ENCODE measurements around the gene ZNF57. TPM values are rescaled to one million over a fixed set of nuclear protein-coding genes. Genes with fewer than 3 reads are reported as not detected.

ZNF57 gene
- total and polyA plus RNA-seq, 9 of the 15 experiments (the other 6 are each of a cell fraction or from before 2014, with no cell fraction given): 3.9 to 13.5 (median 7.8) TPM

DNA sequence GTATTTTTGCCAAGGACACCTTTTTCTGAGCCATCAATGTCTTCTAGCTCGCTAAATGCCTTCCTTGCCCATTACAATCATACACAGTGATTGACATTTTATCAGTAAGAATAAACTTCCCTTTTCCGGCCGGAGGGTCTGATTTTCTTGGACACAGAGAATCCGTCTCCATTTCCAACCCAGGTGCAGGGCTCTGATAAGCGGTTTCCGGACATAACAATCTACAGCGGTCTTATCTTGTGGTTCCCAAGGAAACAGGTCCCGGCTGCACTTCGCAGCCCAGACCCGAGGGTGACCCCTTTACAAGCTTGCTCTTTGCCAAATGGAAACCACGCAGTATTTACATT, 49.2 kb downstream of the ZNF57 start (continued):
- TF ChIP-seq KAT7 (CRISPR knock-in tag; IDR thresholded peaks at IDR 0.05; ENCODE audit: borderline replicate concordance) (no peak), SMAD3 (CRISPR knock-in tag; conservative IDR thresholded peaks at IDR 0.05) (peak; percentile 80; the same call in 1 of the 2 replicates), MYNN (IDR thresholded peaks at IDR 0.05) (peak; percentile 75), MYNN (CRISPR knock-in tag; IDR thresholded peaks at IDR 0.05) (no peak), FOXK2 (conservative IDR thresholded peaks at IDR 0.05 in 1 of 2, IDR thresholded peaks at IDR 0.05 in 1 of 2; ENCODE audit: low read depth in 2 of 2) (peak in 1 of 2 experiments; percentile 90; a peak in 1 of 4 replicates), PTRF (tag; IDR thresholded peaks at IDR 0.05) (no peak), SMARCA4 (IDR thresholded peaks at IDR 0.05) (peak; percentile 99), RCOR1 (IDR thresholded peaks at IDR 0.05; ENCODE audit: borderline replicate concordance in 1 of 2, low read depth in 2 of 2, low read length in 2 of 2) (peak; percentile 100), STAG1 (CRISPR knock-in tag; IDR thresholded peaks at IDR 0.05; ENCODE audit: borderline replicate concordance) (no peak), SRF (CRISPR knock-in tag; IDR thresholded peaks at IDR 0.05) (no peak), RAD51 (IDR thresholded peaks at IDR 0.05; ENCODE audit: borderline replicate concordance, low read depth) (peak; percentile 41; the same call in 1 of the 2 replicates), TAF15 (IDR thresholded peaks at IDR 0.05; ENCODE audit: low read depth, low read length) (no peak), ZNF282 (CRISPR knock-in tag; IDR thresholded peaks at IDR 0.05) (no peak), POLR2G (IDR thresholded peaks at IDR 0.05; ENCODE audit: low read depth, low read length) (no peak), KDM4B (IDR thresholded peaks at IDR 0.05; ENCODE audit: borderline replicate concordance in 2 of 2, low read depth in 1 of 2) (no peak), BRD4 (IDR thresholded peaks at IDR 0.05) (no peak), ZFP36 (IDR thresholded peaks at IDR 0.05; ENCODE audit: low read depth, low read length, partially characterized antibody) (no peak), HMGN3 (IDR thresholded peaks at IDR 0.05; ENCODE audit: borderline replicate concordance, extremely low read depth, insufficient read length, low read depth, low read length) (no peak), TEAD2 (tag; IDR thresholded peaks at IDR 0.05) (peak; percentile 43; the same call in 1 of the 2 replicates), HCFC1 (IDR thresholded peaks at IDR 0.05; ENCODE audit: low read depth, low read length) (no peak), LARP7 (IDR thresholded peaks at IDR 0.05) (no peak), ELF2 (CRISPR knock-in tag; IDR thresholded peaks at IDR 0.05) (no peak)
- TF ChIP-seq, protein P1, sequence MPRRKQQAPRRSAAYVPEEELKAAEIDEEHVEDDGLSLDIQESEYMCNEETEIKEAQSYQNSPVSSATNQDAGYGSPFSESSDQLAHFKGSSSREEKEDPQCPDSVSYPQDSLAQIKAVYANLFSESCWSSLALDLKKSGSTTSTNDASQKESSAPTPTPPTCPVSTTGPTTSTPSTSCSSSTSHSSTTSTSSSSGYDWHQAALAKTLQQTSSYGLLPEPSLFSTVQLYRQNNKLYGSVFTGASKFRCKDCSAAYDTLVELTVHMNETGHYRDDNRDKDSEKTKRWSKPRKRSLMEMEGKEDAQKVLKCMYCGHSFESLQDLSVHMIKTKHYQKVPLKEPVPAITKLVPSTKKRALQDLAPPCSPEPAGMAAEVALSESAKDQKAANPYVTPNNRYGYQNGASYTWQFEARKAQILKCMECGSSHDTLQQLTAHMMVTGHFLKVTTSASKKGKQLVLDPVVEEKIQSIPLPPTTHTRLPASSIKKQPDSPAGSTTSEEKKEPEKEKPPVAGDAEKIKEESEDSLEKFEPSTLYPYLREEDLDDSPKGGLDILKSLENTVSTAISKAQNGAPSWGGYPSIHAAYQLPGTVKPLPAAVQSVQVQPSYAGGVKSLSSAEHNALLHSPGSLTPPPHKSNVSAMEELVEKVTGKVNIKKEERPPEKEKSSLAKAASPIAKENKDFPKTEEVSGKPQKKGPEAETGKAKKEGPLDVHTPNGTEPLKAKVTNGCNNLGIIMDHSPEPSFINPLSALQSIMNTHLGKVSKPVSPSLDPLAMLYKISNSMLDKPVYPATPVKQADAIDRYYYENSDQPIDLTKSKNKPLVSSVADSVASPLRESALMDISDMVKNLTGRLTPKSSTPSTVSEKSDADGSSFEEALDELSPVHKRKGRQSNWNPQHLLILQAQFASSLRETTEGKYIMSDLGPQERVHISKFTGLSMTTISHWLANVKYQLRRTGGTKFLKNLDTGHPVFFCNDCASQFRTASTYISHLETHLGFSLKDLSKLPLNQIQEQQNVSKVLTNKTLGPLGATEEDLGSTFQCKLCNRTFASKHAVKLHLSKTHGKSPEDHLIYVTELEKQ (CRISPR knock-in tag; IDR thresholded peaks at IDR 0.05): no peak
- TF ChIP-seq, protein P2, sequence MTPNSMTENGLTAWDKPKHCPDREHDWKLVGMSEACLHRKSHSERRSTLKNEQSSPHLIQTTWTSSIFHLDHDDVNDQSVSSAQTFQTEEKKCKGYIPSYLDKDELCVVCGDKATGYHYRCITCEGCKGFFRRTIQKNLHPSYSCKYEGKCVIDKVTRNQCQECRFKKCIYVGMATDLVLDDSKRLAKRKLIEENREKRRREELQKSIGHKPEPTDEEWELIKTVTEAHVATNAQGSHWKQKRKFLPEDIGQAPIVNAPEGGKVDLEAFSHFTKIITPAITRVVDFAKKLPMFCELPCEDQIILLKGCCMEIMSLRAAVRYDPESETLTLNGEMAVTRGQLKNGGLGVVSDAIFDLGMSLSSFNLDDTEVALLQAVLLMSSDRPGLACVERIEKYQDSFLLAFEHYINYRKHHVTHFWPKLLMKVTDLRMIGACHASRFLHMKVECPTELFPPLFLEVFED (CRISPR knock-in tag; conservative IDR thresholded peaks at IDR 0.05): no peak; the same call in 1 of the 2 replicates
- TF ChIP-seq, protein P3, sequence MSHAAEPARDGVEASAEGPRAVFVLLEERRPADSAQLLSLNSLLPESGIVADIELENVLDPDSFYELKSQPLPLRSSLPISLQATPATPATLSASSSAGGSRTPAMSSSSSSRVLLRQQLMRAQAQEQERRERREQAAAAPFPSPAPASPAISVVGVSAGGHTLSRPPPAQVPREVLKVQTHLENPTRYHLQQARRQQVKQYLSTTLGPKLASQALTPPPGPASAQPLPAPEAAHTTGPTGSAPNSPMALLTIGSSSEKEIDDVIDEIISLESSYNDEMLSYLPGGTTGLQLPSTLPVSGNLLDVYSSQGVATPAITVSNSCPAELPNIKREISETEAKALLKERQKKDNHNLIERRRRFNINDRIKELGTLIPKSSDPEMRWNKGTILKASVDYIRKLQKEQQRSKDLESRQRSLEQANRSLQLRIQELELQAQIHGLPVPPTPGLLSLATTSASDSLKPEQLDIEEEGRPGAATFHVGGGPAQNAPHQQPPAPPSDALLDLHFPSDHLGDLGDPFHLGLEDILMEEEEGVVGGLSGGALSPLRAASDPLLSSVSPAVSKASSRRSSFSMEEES (CRISPR knock-in tag; IDR thresholded peaks at IDR 0.05): no peak

All from K562 (cell line).